T-helper 1 cell treated with Interleukin-12 subunit alpha and Interleukin-12 subunit beta and Interleukin-4 antibody, amounts not matched to agents 30 ng/mL and 1 ng/mL, for 36 hours (primary cell): ENCODE data around the gene GYS1. TPM values are rescaled to one million over a fixed set of nuclear protein-coding genes. Genes with fewer than 3 reads are reported as not detected.
"Not testable (repeated sequence)": the region's sequence is repeated elsewhere in the genome, so short reads cannot be mapped to it uniquely, and the experiment has no call there.

Experiments
- intact Hi-C: fragments of 100-400 bp; cut with micrococcal nuclease; formaldehyde crosslinking; loops from one replicate; pipeline ENCODE4 v1.15.1; 2024
- total RNA-seq: library from RNA; stranded (reverse); gene quantifications from 2 replicates; pipeline ENCODE4 v1.2.3, GENCODE V29; 2022

Gene GYS1
- total RNA-seq, 1 donor from 2014 or later: 76.2 TPM

DNA sequence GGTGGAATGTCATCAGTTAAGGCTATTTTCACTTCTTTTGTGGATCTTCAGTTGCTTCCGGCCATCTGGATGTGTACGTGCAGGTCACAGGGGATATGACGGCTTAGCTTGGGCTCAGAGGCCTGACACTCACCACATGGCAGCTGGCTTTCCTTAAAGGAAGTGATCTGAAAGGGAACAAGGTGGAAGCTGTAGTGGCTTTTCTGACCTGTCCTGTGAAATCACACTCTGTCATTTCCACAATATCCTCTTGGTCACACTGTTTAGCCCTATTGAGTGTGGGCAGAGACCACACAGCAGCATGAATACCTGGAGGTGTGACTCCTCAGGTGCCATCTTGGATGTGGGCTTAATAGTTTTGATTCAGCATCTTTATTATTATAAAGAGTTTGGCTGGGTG is 43.0 kb downstream of the GYS1 start:
- intact Hi-C loops: no loop called here

DNA sequence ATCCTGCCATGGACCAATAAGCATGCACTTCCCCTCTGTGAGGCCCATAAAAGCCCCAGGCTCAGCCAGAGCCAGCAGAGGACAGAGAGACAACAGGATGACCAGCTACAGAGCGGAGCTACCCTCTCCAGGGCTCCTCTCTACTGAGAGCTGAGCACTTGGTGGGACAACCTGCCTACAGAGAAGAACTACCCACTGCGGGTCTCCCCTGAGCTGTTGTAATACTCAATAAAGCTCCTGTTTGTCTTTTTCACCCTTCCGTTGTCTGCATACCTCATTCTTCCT is 45.9 kb downstream of the GYS1 start:
- intact Hi-C loops: no loop called here

GRCh38 chr19:48946463-48947257 is 46.4 kb downstream of the GYS1 start:
- intact Hi-C loops: no loop called here

- intact Hi-C loops: no loop called here
Observed at GRCh38 chr19:48945817-48946216, 47.3 kb downstream of the GYS1 start.

GRCh38 chr19:48945415-48945814 is 47.7 kb downstream of the GYS1 start:
- intact Hi-C loops: no loop called here

GRCh38 chr19:48943081-48943480 is 50.0 kb downstream of the GYS1 start:
- intact Hi-C loops: no loop called here

DNA sequence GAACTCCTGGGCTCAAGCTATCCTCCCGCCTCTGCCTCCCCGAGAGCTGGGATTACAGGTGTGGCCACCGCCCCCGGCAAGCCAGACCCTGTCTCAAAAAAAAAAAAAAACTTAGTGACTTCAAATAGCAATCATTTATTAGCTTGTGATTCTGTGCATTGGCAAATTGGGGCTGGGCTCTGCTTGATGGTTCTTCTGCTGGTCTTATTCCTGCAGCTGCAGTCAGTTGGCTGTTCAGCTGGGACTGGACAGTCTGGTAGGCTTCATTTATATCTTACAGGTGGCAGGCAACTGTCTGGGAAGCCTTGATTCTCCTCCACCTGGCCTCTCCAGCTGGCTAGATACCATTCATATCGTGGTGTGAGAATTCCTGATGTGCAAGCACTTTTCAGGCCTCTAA is 52.2 kb downstream of the GYS1 start:
- intact Hi-C loops: no loop called here

GRCh38 chr19:48938256-48938655 is 54.9 kb downstream of the GYS1 start:
- intact Hi-C loops: no loop called here

DNA sequence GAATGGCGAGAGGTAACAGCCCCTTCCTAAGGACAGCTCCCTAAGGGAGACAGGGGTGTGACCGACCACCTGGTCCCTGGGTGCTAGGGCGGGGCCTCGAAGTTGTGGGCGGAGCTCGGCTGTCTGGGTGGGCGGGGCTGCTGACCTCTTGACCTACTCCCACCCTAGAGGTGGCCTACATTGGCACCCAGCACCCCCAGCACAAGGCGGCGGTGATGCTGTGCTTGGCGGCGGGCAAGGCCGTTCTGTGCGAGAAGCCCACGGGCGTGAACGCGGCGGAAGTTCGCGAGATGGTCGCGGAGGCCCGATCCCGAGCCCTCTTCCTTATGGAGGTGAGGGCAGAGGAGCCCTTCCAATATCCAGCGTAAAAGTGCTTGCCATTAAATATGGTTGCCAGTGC is 57.2 kb downstream of the GYS1 start:
- intact Hi-C loops: no loop called here

DNA sequence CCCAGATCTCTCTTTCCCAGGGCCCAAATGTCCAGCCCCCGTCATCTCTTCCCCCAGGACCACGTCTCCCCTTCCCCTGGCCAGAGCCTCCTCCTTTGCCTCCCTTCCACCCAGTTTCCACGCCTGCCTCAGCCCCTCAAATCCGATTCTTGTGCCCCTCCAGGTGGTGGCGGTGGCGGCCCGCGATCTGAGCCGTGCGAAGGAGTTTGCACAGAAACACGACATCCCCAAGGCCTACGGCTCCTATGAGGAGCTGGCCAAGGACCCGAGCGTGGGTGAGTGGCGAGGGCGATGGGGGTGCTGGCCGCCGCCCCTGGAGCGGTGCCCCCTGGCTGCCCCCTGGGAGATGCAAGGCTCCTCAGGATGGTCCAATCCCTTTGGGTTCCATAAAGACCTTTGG is 58.3 kb downstream of the GYS1 start:
- intact Hi-C loops: no loop called here

- intact Hi-C loops: loop anchor here (1.0 kb wide), 8 partner anchors 20 to 219 kb away; partner anchors contain the start of genes BAX, FTL, NUCB1 and PPP1R15A
Observed at GRCh38 chr19:48933382-48933932, 59.7 kb downstream of the GYS1 start, which contains the start of gene DHDH. TSS of gene DHDH (plus strand) at chr19:48933699. CDS start at chr19:48933722, 23 bp downstream.

- intact Hi-C loops: no loop called here
Observed at GRCh38 chr19:48928164-48929025, 64.7 kb downstream of the GYS1 start.

- intact Hi-C loops: not testable (repeated sequence)
Observed at GRCh38 chr19:48927692-48928091, 65.4 kb downstream of the GYS1 start.

GRCh38 chr19:48926909-48927308 is 66.2 kb downstream of the GYS1 start:
- intact Hi-C loops: no loop called here

GRCh38 chr19:48925890-48926289 is 67.2 kb downstream of the GYS1 start:
- intact Hi-C loops: not testable (repeated sequence)

DNA sequence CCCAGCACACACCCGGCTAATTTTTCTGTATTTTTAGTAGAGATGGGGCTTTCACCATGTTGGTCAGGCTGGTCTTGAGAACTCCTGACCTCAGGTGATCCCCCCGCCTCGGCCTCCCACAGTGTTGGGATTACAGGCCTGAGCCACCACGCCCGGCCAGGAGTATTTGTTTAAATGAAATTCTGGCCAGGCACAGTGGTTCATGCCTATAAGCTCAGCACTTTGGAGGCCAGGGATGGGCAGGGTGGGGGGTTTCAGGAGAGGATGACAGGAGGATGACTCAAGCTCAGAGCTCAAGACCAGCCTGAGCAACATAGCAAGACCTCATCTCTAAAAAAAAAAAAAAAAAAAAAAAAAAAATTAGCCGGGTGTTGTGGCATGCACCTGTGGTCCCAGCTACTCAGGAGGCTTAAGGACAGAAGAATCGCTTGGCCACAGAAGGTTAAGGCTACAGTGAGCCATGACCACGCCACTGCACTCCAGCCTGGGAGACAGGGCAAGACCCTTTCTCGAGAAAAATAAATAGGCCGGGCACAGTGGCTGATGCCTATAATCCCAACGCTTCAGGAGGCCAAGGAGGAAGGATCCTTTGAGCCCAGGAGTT is 67.8 kb downstream of the GYS1 start:
- intact Hi-C loops: no loop called here

GRCh38 chr19:48922548-48923490 is 70.3 kb downstream of the GYS1 start:
- intact Hi-C loops: no loop called here

DNA sequence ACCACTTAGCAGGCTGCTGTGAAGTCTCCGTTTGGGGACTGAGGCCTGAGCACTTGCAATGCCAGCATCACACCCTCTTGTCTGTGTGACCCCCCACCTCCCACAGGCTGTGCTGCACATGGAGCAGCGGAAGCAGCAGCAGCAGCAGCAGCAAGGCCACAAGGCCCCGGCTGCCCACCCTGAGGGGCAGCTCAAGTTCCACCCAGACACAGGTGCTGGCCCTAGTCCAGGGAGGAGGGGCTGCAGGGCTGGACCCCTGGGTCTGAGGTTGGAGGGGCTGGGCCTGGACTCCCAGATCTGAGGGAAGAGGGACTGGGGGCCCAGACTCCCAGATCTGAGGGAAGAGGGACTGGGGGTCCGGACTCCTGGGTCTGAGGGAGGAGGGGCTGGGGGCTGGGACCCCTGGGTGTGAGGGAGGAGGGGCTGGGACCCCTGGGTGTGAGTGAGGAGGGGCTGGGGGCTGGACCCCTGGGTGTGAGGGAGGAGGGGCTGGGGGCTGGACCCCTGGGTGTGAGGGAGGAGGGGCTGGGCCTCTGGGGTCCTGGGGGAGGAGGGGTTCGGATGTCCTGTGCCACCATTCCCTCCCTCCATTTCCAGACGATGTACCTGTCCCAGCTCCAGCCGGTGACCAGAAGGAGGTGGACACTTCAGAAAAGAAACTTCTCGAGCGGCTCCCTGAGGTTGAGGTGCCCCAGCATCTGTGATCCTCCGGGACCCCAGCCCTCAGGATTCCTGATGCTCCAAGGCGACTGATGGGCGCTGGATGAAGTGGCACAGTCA is 71.2 kb downstream of the GYS1 start:
- intact Hi-C loops: no loop called here

DNA sequence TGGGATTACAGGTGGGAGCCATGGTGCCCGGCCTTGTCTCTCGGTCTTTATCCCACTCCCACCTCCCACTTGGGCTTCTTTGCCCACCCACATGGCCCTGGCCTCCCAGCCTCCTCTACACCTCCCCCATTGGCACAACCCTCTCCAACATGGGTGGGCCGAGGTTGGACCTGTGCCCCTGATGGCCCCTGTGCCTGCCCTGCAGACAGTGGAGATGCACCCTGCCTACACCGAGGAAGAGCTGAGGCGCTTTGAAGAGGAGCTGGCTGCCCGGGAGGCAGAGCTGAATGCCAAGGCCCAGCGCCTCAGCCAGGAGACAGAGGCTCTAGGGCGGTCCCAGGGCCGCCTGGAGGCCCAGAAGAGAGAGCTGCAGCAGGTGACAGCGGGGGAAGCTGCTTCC is 72.2 kb downstream of the GYS1 start:
- intact Hi-C loops: no loop called here

GRCh38 chr19:48919271-48919670 is 73.8 kb downstream of the GYS1 start:
- intact Hi-C loops: not testable (repeated sequence)
